ENCODE measurements around the gene POLG.

The POLG gene

GRCh38 chr15:89325039-89325803, 9.4 kb downstream of the POLG start:
- DNase-seq = no peak

DNA sequence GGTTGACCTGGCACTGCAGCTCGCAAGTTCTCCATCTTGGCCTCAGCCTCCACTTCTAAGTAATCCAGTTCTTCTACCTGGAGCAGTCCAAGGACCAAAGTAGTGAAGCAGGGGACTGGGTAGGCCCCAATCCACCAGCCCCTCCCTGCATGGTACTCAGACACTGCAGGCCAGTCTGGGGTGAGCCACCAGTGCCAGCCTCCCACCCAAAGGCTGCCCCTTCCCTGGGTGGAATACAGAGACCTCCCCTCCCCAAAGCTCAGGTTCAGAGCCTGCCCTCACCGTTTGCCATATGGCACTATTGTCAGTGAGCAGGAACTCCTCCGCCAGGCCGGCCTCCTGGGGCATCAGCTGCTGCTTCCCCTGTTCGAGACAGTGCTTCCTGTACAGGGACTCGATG, 10.8 kb downstream of the POLG start:
- no peak for DNase-seq

- DNase-seq = no peak
Measured at GRCh38 chr15:89322822-89323221, 11.8 kb downstream of the POLG start.

- DNase-seq = no peak
Measured at GRCh38 chr15:89321521-89322410, 12.9 kb downstream of the POLG start.

- DNase-seq = no peak
Measured at GRCh38 chr15:89320200-89320599, 14.4 kb downstream of the POLG start.

GRCh38 chr15:89319678-89320077, 14.9 kb downstream of the POLG start:
- no peak for DNase-seq

- DNase-seq = no peak
Measured at GRCh38 chr15:89317186-89317720, 17.4 kb downstream of the POLG start.

- no peak for DNase-seq
Measured at GRCh38 chr15:89316504-89316903, 18.1 kb downstream of the POLG start.

DNA sequence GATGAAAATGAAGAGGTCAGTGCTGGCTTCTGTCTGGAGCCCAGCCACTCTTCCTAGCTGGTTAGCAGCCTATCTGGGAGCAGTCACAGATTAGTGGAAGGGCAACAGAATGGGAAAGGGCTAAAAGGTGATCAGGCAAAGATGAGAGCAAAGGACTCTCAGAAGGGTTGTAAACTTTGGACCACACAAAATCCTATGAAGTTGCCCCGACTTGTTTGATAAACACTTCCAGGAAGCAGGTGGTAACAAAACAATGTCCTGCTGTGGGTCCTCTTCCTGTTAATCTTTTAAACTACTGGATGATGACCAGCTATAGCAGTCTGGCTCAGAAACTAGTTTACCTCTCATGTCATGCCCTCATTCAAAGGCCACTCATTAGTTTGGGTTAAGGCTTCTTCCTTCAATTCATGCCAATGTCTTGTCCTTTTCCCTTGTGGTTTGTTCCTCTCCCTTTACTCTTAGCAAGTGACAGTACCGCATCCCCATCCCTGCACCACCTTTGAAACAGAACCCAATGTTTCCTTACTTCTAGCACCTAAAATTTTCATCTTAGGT, 19.2 kb downstream of the POLG start:
- DNase-seq = no peak

GRCh38 chr15:89309993-89310392, 24.6 kb downstream of the POLG start:
- no peak for DNase-seq

DNA sequence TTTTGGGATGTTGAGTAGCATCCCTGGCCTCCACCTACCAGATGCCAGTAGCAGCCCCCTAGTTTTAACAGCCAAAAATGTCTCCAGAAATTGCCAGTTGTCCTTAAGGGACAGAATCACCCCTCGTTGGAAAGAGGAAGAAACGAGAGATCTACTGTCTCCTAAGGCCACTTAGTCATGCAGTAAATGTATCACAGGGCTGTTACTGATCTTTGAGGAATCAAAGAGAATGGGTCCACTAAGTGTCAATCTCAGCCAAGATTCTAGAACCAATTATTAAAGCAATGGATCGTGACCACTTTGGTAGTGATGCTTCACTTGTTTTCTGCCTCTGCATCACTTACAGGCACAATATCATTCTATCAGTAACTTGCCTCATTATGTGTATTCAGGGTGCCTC, 26.4 kb downstream of the POLG start:
- no peak for DNase-seq

GRCh38 chr15:89307791-89308190, 26.8 kb downstream of the POLG start:
- no peak for DNase-seq

DNA sequence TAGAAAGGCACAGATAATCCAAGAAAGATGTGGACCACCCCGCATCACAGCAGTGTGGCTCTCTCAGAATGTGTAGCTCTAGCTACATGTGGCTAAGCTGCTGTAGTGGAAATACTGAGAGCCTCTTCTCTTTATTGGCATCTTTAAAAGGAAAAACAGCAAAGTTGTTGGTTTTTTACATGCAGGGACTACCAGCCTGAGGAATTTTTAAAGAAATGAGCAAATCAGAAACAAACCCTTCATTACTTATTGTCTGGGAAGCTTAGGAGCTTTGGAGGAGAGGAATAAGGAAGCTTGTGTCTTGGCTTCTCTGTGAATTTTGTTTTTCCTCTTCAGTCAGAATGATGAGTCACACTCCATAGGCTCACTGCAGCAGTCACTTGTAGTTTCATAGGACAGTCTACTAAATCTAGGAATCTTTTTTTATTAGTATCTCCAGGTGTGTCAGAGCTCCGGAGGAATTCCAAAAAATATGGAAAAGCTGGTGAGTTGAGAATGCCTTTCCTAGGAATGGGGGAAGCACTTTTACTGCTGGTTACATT, 27.5 kb downstream of the POLG start:
- no peak for DNase-seq

- DNase-seq = no peak
Measured at GRCh38 chr15:89305395-89305794, 29.2 kb downstream of the POLG start.

- DNase-seq = no peak
Measured at GRCh38 chr15:89303986-89304385, 30.6 kb downstream of the POLG start.

GRCh38 chr15:89301304-89302089, 33.1 kb downstream of the POLG start:
- no peak for DNase-seq

DNA sequence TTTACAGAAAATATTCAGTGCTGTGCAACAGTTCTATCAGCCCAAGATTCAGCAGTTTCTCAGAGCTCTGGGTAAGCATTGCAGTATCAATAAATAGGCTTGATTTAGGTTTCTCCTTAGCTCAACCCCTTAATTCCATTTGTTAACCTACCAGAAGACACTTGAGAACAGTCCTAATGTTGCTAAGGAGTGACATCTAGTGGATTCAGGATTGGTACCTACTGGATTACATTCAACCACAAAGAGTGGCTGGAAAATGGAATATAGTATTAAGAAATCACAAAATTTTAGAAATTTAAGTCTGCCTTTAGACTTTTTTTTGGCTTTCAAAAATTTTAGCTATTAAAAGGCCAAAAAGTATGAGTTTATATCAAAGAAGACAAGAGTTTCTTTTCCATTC, 34.7 kb downstream of the POLG start:
- DNase-seq = no peak

DNA sequence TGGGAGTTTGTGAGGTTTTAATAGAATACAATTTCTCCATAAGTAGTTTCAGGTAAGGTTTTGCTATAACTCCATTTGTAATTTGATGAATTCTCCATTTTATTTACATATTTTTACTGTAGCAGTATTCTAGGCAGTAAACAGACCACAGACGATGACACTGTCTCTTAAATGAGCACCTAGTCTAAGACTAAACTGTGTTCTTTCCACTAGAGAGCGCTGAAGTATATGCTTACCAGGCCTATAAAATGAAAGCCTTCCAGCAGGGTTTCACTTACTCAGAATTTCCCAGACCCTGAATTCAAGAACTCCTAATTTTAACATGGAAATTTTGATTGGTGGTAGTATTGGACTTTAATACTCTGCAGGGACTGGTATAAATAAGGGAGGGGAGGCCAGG, 41.6 kb downstream of the POLG start:
- DNase-seq = no peak

GRCh38 chr15:89291934-89292438, 42.6 kb downstream of the POLG start:
- no peak for DNase-seq

DNA sequence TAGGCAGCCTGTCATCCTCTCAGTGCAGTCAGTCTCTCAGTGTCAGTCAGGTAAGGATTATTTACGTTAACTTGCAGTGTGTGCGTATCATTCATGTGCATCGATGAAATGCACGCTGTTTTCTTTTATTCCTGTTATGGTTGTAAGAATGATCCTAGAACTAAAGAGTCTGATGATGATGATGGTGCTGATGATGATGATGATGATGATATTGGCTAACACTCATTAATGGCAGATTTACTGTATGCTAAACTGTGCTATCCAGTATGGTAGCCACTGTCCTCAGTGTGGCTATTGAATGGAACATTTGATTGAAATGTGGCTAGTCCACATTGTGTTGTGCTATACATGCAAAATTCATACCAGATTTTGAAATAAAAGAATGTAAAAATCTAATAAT, 51.4 kb downstream of the POLG start:
- DNase-seq = no peak

GRCh38 chr15:89282631-89283030, 52.0 kb downstream of the POLG start:
- DNase-seq = no peak

DNA sequence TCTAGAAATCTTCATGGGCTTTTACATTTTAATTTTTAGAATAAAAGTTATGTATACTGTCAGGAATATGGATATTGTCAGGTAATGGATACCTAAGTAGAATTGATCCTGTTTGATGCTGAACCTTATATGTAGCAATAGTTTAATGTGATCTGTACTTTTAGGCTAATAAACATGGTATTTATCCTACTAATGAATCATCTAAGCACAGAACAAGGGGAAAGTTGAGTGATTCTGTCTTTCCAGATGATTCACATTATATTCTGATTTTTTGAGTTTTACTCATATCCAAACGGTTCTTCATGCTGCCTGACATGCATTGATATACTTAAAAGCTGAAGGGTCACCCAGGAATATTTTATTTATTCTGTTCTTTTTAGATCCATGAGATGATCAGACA, 56.3 kb downstream of the POLG start:
- DNase-seq = no peak

All from DMS 273 treated with DMSO at 0.1 percent for 48 hours (cell line).